Fibroblast of peridontal ligament (primary cell): ENCODE data around the gene FBLL1.
"Not testable (repeated sequence)": the region's sequence is repeated elsewhere in the genome, so short reads cannot be mapped to it uniquely, and the experiment has no call there.

Experiments
- DNase-seq: peaks from one replicate; pipeline ENCODE4 v3.0.0-alpha.2; 2010; ENCODE audit errors: extremely low read depth

FBLL1 gene

DNA sequence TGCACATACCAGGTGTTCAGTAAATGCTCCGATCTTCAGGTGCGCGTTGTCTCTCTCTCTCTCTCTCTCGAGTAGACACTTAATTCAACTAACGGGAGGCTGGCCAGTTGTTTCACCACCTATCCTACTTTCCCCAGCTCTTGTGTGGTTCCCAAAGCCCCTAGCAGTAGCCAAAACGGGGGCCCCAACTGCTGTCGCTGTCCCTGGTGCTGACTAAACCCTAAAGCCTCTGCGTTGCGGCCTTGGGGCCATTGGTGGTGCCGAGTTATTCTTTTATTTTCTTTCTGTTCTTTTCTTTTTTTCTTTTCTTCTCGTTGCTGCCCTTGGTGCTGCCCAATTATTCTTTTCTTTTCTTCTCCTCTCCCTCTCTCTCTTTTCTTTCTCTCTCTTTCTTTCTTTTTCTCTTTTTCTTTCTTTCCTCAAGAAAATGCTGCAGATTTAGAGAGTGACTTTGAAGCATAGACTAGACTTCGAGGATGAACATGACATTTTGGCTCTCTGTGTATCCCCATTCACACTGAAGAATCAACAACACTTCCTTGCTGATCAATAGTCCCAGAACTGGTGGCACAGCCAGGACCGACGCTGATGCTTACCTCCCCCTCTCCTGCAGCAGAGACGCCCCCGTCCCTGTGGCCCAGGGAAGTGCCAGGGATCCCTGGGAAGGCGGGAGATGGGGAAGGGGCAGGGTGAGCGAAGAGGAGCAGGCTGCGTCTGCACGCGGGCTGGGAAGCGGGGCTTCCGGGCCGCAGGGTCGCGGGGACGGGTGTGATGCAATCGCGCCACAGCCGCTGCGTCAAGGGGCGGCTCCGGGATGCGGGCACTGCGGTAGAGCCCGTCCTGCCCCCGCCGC, at the start of gene FBLL1:
TSS of gene FBLL1 (plus strand) at position 785 of the 853 bp plus-strand sequence. CDS start 200 bp downstream, outside the sequence.
- peak; percentile 19 for DNase-seq

GRCh38 chr5:168480601-168481000, 48.5 kb upstream of the FBLL1 start:
- no peak for DNase-seq

DNA sequence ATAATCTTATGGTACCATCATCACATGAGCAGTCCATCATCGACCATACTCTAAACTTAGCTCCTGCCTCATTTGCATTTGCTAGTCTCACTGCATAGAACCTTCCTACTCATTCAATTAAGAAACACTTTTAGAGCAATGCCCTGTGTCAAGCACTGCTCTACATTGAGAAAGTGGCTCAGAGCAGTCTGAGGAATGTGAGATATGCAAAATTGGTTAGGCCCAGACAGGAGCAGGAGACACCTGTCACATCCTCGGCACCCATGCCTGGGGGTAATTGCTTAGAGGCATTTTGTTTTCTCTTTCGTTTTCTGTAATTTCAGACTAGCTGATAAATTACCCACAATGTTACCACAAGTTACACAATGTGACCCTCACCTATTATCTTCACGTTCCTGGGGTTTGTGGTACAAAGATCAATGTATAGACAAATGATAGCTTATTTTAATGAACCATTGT, 47.7 kb upstream of the FBLL1 start:
- DNase-seq: no peak

DNA sequence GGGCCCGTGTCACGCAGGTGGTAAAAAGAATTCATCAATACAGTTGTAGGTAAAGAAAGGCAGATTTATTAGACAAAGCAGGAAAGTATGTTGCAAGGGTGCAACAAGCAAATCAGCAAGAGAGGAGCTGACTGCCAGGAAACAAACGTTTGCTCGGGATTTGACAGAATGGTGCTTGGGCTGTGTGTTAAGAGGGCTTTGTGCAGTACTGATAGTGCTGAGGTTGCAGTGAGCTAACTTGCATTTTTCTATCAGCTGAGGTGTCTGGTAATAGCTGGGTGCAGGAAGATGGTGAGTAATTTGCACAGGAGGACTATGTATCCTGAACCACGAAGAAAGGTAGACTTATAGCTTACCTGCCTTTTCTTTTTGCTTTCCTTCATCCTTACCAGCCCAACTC, 46.7 kb upstream of the FBLL1 start:
- no peak for DNase-seq

GRCh38 chr5:168486136-168486879, 42.8 kb upstream of the FBLL1 start, which contains the start of gene RARS1:
Gene RARS1 (plus strand): TSS chr5:168486471. CDS start chr5:168486499, 28 bp downstream.
- peak; percentile 92 for DNase-seq

- no peak for DNase-seq
Measured at GRCh38 chr5:168489059-168489458, 40.0 kb upstream of the FBLL1 start.

- no peak for DNase-seq
Measured at GRCh38 chr5:168494057-168494555, 35.0 kb upstream of the FBLL1 start.

- no peak for DNase-seq
Measured at GRCh38 chr5:168502563-168503237, 26.4 kb upstream of the FBLL1 start.

DNA sequence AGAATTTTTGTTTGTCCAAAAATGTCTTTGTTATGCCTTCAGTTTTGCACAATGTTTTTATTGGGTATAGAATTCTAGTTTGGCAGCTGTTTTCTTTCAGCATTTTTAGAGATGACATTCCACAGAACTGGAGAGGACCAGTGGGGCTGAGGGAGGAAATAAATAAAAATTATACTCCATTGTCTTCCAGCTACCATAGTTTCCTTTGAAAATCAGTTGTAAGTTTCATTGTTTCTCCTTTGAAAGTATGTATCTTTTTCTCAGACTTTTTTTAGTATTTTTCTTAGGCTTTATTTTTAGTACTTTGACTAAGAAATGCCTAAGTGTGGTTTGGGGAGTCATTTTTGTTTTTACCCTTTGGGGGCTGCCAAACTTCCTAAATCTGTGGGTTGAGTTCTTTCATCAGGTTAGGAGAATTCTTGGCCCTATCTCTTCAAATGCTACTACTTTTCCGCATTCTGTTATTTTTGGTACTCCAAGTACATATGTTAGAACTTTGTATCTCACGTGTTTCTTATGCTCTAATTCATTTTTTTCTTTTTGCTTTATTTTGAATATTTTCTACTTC, 15.2 kb upstream of the FBLL1 start:
- DNase-seq: peak; percentile 3

GRCh38 chr5:168525856-168526255, 3.2 kb upstream of the FBLL1 start:
- no peak for DNase-seq

DNA sequence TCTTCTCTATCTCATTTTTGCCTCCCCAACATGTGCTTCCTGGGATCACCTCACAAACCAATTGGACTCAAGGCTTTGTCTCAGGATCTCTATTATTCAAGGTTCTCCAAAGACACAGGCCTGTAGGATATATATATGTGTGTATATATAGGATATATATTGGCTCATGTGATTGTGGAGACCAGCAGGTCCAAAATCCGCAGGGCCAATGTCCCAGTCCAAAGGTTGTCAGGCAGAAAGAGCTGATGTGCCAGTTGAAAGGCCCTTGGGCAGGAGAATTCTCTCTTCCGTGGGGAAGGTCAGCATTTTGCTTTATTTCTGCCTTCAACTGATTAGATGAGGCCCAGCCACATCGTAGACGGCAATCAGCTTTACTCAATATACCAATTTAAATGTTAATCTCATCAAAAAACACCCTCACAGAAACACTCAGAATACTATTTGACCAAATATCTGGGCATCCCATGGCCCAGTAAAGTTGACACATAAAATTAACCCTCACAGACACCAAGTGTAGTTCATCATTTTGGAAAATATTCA, 1.3 kb upstream of the FBLL1 start:
- DNase-seq: no peak

- DNase-seq: no peak
Measured at GRCh38 chr5:168529374-168530234, 499 bp downstream of the FBLL1 start.

DNA sequence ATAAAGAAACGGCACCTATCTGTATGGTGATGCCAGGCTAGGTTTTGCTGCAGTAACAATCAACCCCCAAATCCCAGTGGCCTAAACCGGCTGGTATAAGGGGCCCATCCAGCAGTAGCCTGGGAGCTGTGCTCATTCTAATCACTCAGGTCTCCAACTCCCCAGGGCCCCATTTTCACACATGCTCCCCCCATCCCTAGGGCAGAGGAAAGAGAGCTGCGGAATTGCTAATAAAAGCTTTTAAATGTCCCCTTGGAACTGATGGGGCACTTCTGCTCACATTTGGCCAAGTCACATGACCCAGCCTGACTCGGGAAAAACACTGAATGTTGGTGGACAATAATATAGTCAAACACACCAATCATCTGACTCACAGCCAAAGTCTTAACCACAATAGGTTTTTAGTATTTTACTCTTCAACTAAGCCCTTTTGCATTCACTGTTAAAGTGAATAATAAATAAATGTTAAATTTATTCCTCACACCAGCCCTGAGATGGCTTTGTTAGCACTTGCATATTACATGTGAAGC, 1.6 kb downstream of the FBLL1 start:
- DNase-seq: no peak

GRCh38 chr5:168531191-168531590, 2.1 kb downstream of the FBLL1 start:
- DNase-seq: no peak

- DNase-seq: no peak
Measured at GRCh38 chr5:168531987-168532864, 3.1 kb downstream of the FBLL1 start.

GRCh38 chr5:168534351-168534750, 5.2 kb downstream of the FBLL1 start:
- not testable (repeated sequence) for DNase-seq

GRCh38 chr5:168537176-168537575, 8.1 kb downstream of the FBLL1 start:
- no peak for DNase-seq

- DNase-seq: no peak
Measured at GRCh38 chr5:168549554-168549953, 20.4 kb downstream of the FBLL1 start.

DNA sequence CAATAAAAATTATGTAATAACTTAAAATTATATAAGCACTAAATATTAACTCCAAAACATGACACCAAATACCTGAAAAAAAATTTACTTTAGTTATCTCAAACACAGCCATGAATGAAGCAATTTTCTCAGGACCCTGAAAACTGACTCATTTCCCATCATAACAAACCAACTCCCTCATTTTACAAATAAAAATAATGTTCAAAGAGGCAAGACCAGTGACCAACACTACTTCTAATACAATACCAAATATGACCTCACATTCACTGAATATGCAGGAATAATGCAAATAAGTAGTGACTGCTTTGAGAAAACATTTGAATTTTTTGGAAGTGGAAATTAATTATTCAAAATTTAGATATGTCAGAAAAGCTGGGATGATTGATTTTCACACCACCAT, 21.6 kb downstream of the FBLL1 start:
- DNase-seq: no peak
